22Rv1 (cell line): ENCODE data around the gene LDLRAD4.

Experiments used
- ZFX ChIP-seq: fragments of 450-650 bp; IDR thresholded peaks from 2 replicates; pipeline ENCODE4 v1.6.1; 2017; ENCODE audit warnings: antibody characterized with exemption, borderline replicate concordance
- TF ChIP-seq, protein P1 (sequence below): fragments of 450-650 bp; IDR thresholded peaks from 2 replicates; pipeline ENCODE4 v1.5.1; 2017; ENCODE audit warnings: mild to moderate bottlenecking

DNA sequence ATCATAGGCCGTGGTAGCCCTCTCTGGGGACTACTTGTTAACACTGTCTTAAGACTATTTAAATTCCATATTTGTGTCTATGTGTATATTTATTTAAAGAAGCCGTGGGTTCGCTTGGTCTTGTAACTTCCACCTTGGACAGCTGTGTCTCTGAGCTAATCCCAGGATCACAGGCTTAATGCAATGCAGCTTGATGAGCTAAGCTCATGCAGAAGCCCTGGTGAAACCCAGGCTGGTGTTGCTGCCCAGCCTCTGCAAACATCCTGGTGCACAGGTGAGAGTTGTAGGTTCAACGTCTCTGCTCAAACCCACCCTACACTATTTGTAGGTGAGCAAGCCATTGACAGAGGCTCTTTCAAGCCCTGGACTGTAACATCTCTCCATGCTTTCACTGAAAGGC lies 296.0 kb downstream of the LDLRAD4 start:
- TF ChIP-seq, protein P1, sequence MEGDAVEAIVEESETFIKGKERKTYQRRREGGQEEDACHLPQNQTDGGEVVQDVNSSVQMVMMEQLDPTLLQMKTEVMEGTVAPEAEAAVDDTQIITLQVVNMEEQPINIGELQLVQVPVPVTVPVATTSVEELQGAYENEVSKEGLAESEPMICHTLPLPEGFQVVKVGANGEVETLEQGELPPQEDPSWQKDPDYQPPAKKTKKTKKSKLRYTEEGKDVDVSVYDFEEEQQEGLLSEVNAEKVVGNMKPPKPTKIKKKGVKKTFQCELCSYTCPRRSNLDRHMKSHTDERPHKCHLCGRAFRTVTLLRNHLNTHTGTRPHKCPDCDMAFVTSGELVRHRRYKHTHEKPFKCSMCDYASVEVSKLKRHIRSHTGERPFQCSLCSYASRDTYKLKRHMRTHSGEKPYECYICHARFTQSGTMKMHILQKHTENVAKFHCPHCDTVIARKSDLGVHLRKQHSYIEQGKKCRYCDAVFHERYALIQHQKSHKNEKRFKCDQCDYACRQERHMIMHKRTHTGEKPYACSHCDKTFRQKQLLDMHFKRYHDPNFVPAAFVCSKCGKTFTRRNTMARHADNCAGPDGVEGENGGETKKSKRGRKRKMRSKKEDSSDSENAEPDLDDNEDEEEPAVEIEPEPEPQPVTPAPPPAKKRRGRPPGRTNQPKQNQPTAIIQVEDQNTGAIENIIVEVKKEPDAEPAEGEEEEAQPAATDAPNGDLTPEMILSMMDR, result no peak
- no peak for TF ChIP-seq ZFX
